ENCODE results near the gene TREH. TPM values are rescaled to one million over a fixed set of nuclear protein-coding genes. Genes with fewer than 3 reads are reported as not detected.

The TREH gene
- total and polyA plus RNA-seq, 2 donors: 0.39 TPM; not detected in 1

GRCh38 chr11:118609380-118610224, 69.8 kb downstream of the TREH start:
- Histone ChIP-seq H3K27me3 (ENCODE audit: control insufficient read depth in 2 of 2, insufficient read depth in 1 of 2, low read length in 1 of 2) (peaks cover 39 to 93% of the 10 kb centered on the region in 2 donors), H3K9me3 (ENCODE audit: control insufficient read depth in 2 of 2, insufficient read depth in 1 of 2, low read length in 1 of 2) (peaks cover 0 to 4% of the 10 kb centered on the region in 2 donors), H3K36me3 (ENCODE audit: control insufficient read depth in 2 of 2, insufficient read depth in 2 of 2, low read length in 1 of 2) (no peaks in the 10 kb centered on the region), H3K4me3 (ENCODE audit: low read length in 2 of 2) (peak overlapping the region in 1 of 2 donors; percentile 46), H3K27ac (ENCODE audit: low read depth in 1 of 2, low read length in 1 of 2) (no peak overlapping the region), H3K4me1 (ENCODE audit: control insufficient read depth in 2 of 2, insufficient read depth in 2 of 2, low read length in 2 of 2) (peaks cover 26 to 41% of the 10 kb centered on the region in 2 donors)
- peak in 1 of 9 donors; percentile 38 for DNase-seq (ENCODE audit: low read depth in 6 of 9, low spot score in 9 of 9)
- 11% methylated on average over 57 of the region's 57 CpGs for WGBS

DNA sequence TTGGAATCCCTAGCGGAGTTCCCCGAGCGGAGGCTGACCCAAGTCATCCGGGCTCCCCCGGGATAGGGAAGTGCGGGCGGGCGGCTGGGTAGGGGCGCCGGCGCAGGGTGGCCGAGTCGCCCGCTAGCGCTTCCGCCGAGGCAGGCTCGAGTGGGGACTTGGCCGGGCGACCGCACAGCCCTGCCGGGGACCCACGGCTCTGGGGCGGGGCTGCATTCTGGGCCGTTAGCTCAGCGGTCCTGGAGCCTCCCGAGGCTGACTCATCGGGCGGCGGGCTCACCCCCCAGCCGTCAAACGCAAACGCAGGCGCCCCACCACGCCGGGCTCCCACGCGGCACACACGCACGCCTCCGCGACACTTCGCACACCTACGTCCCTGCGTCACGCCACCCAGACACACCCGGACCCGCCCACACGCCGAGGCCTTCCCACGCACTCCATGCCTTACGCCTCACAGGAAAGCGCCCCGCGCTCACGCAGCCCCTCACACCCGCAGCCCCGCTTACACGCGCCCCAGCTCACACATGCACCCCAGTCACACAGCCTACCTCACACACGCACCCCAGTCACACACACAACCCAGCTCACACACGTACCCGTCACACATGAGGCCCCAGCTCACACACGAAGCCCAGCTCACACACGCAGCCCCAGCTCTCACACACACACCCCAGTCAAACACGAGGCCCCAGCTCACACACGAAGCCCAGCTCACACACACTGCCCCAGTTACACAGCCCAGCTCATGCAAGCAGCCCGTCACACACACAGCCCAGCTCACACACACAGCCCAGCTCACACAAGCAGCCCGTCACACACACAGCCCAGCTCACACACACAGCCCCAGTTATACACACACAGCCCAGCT, 70.9 kb downstream of the TREH start:
- Histone ChIP-seq H3K9me3 (ENCODE audit: control insufficient read depth in 2 of 2, insufficient read depth in 1 of 2, low read length in 1 of 2) (peaks cover 0 to 4% of the 10 kb centered on the region in 2 donors), H3K27me3 (ENCODE audit: control insufficient read depth in 2 of 2, insufficient read depth in 1 of 2, low read length in 1 of 2) (peaks cover 39 to 83% of the 10 kb centered on the region in 2 donors), H3K27ac (ENCODE audit: low read depth in 1 of 2, low read length in 1 of 2) (no peak overlapping the region), H3K36me3 (ENCODE audit: control insufficient read depth in 2 of 2, insufficient read depth in 2 of 2, low read length in 1 of 2) (no peaks in the 10 kb centered on the region), H3K4me1 (ENCODE audit: control insufficient read depth in 2 of 2, insufficient read depth in 2 of 2, low read length in 2 of 2) (peaks cover 26 to 41% of the 10 kb centered on the region in 2 donors), H3K4me3 (ENCODE audit: low read length in 2 of 2) (peak overlapping the region; percentile 30 to 46)
- WGBS: 17% methylated on average over 69 of the region's 69 CpGs
- DNase-seq (ENCODE audit: low read depth in 6 of 9, low spot score in 9 of 9): peak in 1 of 9 donors; percentile 49

- Histone ChIP-seq H3K9me3 (ENCODE audit: control insufficient read depth in 2 of 2, insufficient read depth in 1 of 2, low read length in 1 of 2) (peaks cover 0 to 4% of the 10 kb centered on the region in 2 donors), H3K36me3 (ENCODE audit: control insufficient read depth in 2 of 2, insufficient read depth in 2 of 2, low read length in 1 of 2) (peaks cover 6% of the 10 kb centered on the region in 2 donors), H3K27ac (ENCODE audit: low read depth in 1 of 2, low read length in 1 of 2) (peak within 1 kb of the TSS in 1 of 2 donors; percentile 33), H3K27me3 (ENCODE audit: control insufficient read depth in 2 of 2, insufficient read depth in 1 of 2, low read length in 1 of 2) (peaks cover 39 to 73% of the 10 kb centered on the region in 2 donors), H3K4me1 (ENCODE audit: control insufficient read depth in 2 of 2, insufficient read depth in 2 of 2, low read length in 2 of 2) (peaks cover 26 to 40% of the 10 kb centered on the region in 2 donors), H3K4me3 (ENCODE audit: low read length in 2 of 2) (peak within 1 kb of the TSS; percentile 30 to 46)
- WGBS: 2% methylated on average over 72 of the region's 72 CpGs
- peak in 1 of 9 donors; percentile 37 for DNase-seq (ENCODE audit: low read depth in 6 of 9, low spot score in 9 of 9)
Observed at GRCh38 chr11:118607401-118608359, 71.8 kb downstream of the TREH start, which contains the start of gene PHLDB1. TSS of gene PHLDB1 (plus strand) at chr11:118607615. CDS start at chr11:118613837, 6,222 bp downstream.

Other genes starting within 250 kb of the TREH start
- 17.7 TPM for gene KMT2A, start 243.2 kb downstream of the TREH start, total RNA-seq
- 11.4 TPM for gene KMT2A, start 243.2 kb downstream of the TREH start, polyA plus RNA-seq
- 0.19 TPM for gene TTC36, start 152.2 kb downstream of the TREH start, total RNA-seq
- not detected for gene TTC36, start 152.2 kb downstream of the TREH start, polyA plus RNA-seq
- gene TMEM25, start 148.5 kb downstream of the TREH start, total RNA-seq: 4.2 TPM
- 11.0 TPM for gene TMEM25, start 148.5 kb downstream of the TREH start, polyA plus RNA-seq
- gene IFT46, start 113.7 kb downstream of the TREH start, total RNA-seq: 21.0 TPM
- 29.2 TPM for gene IFT46, start 113.7 kb downstream of the TREH start, polyA plus RNA-seq
- gene ARCN1, start 107.2 kb downstream of the TREH start, total RNA-seq: 61.4 TPM
- gene ARCN1, start 107.2 kb downstream of the TREH start, polyA plus RNA-seq: 75.9 TPM
- gene PHLDB1, start 72.0 kb downstream of the TREH start, total RNA-seq: 4.0 TPM
- 14.0 TPM for gene PHLDB1, start 72.0 kb downstream of the TREH start, polyA plus RNA-seq
- gene DDX6, start 111.5 kb upstream of the TREH start, total RNA-seq: 71.1 TPM
- 54.4 TPM for gene DDX6, start 111.5 kb upstream of the TREH start, polyA plus RNA-seq
- gene CXCR5, start 204.2 kb upstream of the TREH start, total RNA-seq: 0.57 TPM
- gene CXCR5, start 204.2 kb upstream of the TREH start, polyA plus RNA-seq: 1.3 TPM
- 5.1 TPM for gene BCL9L, start 246.3 kb upstream of the TREH start, total RNA-seq
- gene BCL9L, start 246.3 kb upstream of the TREH start, polyA plus RNA-seq: 14.0 TPM